Kidney (tissue), 14 donors: ENCODE data around the gene CMSS1. TPM values are rescaled to one million over a fixed set of nuclear protein-coding genes. Genes with fewer than 3 reads are reported as not detected.

Experiments
- DNase-seq, 5 donors: peaks; one replicate each; pipeline ENCODE4 v3.0.0-alpha.2; 2013 to 2020
- FAIRE-seq: peaks from 2 replicates; lab custom pipeline; 2012; peaks lifted over from hg19 to GRCh38; lab: Jason Lieb, UNC
- H3K27ac ChIP-seq, 2 donors: one replicate each; pipeline ENCODE4 v1.7.0; 2013; ENCODE audit warnings: low read depth in 2 of 2, low read length in 2 of 2, inconsistent platforms in 1 of 2
- H3K27me3 ChIP-seq: one replicate; pipeline ENCODE4 v1.7.1; 2013; ENCODE audit warnings: low read length, inconsistent platforms; ENCODE audit not compliant: control insufficient read depth, insufficient read depth
- H3K36me3 ChIP-seq, 3 donors: one replicate each; pipeline versions ENCODE4 v1.7.0 to v1.7.1; 2013; ENCODE audit warnings: low read length in 3 of 3, control low read depth in 1 of 3, inconsistent platforms in 1 of 3; ENCODE audit not compliant: insufficient read depth in 3 of 3, control insufficient read depth in 2 of 3
- H3K4me1 ChIP-seq, 3 donors: one replicate each; pipeline versions ENCODE4 v1.7.0 to v1.7.1; 2013; ENCODE audit warnings: low read length in 3 of 3, inconsistent platforms in 1 of 3, low read depth in 1 of 3; ENCODE audit not compliant: control insufficient read depth in 2 of 3, insufficient read depth in 2 of 3
- H3K4me3 ChIP-seq, 3 donors: one replicate each; pipeline versions ENCODE4 v1.7.0 to v1.8.1; 2013; ENCODE audit warnings: low read length in 3 of 3, control low read depth in 1 of 3, inconsistent platforms in 1 of 3
- H3K9ac ChIP-seq, 3 donors: one replicate each; pipeline versions ENCODE4 v1.7.0 to v1.7.1; 2013; ENCODE audit warnings: low read length in 3 of 3, control low read depth in 1 of 3, inconsistent platforms in 1 of 3
- H3K9me3 ChIP-seq, 3 donors: one replicate each; pipeline versions ENCODE4 v1.7.0 to v1.7.1; 2013; ENCODE audit warnings: low read length in 3 of 3, control low read depth in 1 of 3, inconsistent platforms in 1 of 3; ENCODE audit not compliant: control insufficient read depth in 2 of 3, insufficient read depth in 1 of 3
- intact Hi-C: fragments of 100-400 bp; cut with DNase I; formaldehyde crosslinking; loops from one replicate; pipeline ENCODE4 v1.11.1; 2022
- polyA plus RNA-seq: library from polyadenylated mRNA; stranded (reverse); fragments of 350-450 nt; fragmentation: Illumina TruSeq; extraction: RNeasy Lipid Tissue Mini Kit (QIAGEN cat#74804); gene quantifications from one replicate; pipeline ENCODE4 v1.2.3, GENCODE V29; 2014; ENCODE audit warnings: low read depth, low replicate concordance; ENCODE audit not compliant: insufficient read depth
- total RNA-seq: library from RNA; stranded (reverse); fragmentation: NEBNext Ultra II Directional; extraction: Animal tissue kit (Norgen Biotek cat#: 25700); gene quantifications from one replicate; pipeline ENCODE4 v1.2.1, GENCODE V29; 2021
- TF ChIP-seq, protein P1 (sequence below): IDR thresholded peaks from 3 replicates; pipeline ENCODE4 v1.5.1; 2012; ENCODE audit warnings: mild to moderate bottlenecking, moderate library complexity, borderline replicate concordance; ENCODE audit not compliant: insufficient read depth; ENCODE audit errors: extremely low read depth
- donor health status: control.
- donor health status: control.
- donor health status: control.
- donor health status: control.
- donor health status: control.
- donor health status: DM: yes; HTN: yes; CAD: no.
- donor health status: Normal renal cell carcinoma (clear cell type).

The CMSS1 gene
- total and polyA plus RNA-seq, 2 donors from 2014 or later: 26.4 to 27.0 TPM

DNA sequence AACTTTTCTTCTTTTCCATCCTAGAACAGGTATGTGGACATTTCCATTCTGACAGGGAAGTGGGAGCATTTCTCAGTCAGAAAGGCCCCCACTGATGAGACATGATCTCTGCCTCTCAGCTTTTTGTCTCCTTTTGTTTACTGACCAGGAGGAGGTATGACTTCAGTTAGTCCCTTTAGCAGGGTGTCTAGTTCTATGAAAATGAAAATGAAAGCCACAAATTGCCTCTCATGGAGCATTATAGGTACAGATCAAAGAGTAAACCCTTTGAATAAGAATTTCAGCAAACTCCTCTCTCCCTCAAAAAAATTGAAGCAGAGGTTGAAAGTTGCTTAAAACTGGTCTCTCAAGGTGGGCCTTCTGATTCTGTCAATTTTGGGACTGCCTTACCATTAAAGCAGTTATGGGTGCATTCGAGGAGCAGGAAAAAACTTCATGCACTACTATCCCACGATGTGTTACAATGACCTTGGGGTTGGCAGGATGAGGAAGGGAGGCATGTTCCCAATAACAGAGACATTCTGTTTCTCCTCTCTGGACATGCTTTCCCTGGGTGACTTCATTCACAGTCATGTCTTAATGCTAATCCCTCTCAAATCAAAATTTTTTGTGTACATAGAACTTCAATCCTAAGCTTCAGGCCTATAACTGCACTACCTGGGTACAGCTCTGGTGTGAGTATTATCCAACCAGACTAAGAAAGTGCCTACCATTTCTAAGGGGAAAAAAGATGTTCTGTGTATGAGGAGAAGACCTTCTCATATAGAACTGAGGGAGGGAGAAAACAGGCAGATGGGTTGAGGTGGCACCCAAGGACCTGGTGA, 392.5 kb downstream of the CMSS1 start:
- peaks cover 0 to 13% (median 6%) of the 10 kb centered on the region in 3 donors for H3K4me1 ChIP-seq
- TF ChIP-seq, protein P1, sequence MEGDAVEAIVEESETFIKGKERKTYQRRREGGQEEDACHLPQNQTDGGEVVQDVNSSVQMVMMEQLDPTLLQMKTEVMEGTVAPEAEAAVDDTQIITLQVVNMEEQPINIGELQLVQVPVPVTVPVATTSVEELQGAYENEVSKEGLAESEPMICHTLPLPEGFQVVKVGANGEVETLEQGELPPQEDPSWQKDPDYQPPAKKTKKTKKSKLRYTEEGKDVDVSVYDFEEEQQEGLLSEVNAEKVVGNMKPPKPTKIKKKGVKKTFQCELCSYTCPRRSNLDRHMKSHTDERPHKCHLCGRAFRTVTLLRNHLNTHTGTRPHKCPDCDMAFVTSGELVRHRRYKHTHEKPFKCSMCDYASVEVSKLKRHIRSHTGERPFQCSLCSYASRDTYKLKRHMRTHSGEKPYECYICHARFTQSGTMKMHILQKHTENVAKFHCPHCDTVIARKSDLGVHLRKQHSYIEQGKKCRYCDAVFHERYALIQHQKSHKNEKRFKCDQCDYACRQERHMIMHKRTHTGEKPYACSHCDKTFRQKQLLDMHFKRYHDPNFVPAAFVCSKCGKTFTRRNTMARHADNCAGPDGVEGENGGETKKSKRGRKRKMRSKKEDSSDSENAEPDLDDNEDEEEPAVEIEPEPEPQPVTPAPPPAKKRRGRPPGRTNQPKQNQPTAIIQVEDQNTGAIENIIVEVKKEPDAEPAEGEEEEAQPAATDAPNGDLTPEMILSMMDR: no peak
- H3K27ac ChIP-seq: peak overlapping the region; percentile 16 to 72
- H3K36me3 ChIP-seq: no peaks in the 10 kb centered on the region
- peak overlapping the region in 2 of 3 donors; percentile 14 to 47 for H3K4me3 ChIP-seq
- intact Hi-C loops: no loop called here
- FAIRE-seq (no peak), DNase-seq (no peak)
- peak overlapping the region in 1 of 3 donors; percentile 16 for H3K9ac ChIP-seq
- no peaks in the 10 kb centered on the region for H3K27me3 ChIP-seq
- no peaks in the 10 kb centered on the region for H3K9me3 ChIP-seq

DNA sequence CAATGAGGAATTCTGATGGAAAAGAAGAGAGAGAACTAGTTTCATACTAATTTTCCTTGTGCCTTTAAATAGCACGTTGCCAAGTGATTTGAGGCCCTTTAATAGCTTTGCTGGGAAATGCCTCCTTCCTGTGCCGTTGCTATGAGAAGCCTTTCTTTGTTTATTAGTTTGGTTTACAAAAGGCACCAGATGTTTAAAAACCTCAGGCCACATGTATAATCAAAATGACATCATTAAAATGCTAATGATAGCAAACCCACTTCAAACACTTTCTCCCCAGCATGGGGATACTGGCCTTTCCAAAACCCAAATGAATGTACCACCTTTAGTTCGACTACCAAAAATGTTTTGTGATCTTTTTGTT, 393.1 kb downstream of the CMSS1 start:
- peak in 3 of 5 donors; percentile 37 to 93 (median 83) for DNase-seq
- Histone ChIP-seq H3K27me3 (no peaks in the 10 kb centered on the region), H3K9me3 (no peaks in the 10 kb centered on the region), H3K4me1 (peaks cover 0 to 13% (median 6%) of the 10 kb centered on the region in 3 donors), H3K27ac (peak overlapping the region; percentile 16 to 72), H3K9ac (no peak overlapping the region), H3K36me3 (no peaks in the 10 kb centered on the region), H3K4me3 (peak overlapping the region in 2 of 3 donors; percentile 14 to 47)
- intact Hi-C loops: no loop called here
- TF ChIP-seq, protein P1: no peak
- no peak for FAIRE-seq

DNA sequence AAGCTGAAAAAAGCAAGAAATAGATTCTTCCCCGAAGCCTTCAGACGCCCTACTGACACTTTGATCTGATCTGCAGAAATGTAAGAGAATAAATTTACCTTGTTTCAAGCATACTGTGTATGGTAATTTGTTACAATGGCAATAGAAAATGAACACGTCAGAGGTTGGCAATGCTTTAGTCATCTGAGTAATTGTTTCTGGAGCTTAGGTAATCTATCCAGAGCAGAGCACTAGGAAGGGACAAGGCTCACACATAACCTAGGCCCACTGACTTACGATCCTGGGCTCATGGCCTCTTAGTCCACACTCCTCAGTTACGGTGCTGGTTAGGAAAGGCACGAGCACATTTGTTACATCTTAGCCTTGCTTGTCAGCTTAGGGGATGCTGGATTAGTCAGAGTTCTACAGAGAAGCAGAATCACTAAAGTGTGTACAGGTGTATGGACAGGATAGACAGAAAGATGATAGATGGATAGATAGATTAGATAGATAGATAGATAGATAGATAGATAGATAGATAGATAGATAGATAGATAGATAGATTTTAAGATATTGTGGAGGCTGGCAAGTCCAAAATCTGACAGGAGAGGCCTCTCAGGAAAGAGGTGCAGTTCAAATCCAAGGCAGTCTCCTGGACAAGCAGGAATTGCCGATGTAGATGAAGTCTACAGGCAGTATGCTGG, 396.4 kb downstream of the CMSS1 start:
- Histone ChIP-seq H3K4me1 (peaks cover 0 to 13% (median 6%) of the 10 kb centered on the region in 3 donors), H3K27me3 (no peaks in the 10 kb centered on the region), H3K36me3 (no peaks in the 10 kb centered on the region), H3K27ac (no peak overlapping the region), H3K4me3 (no peak overlapping the region), H3K9ac (no peak overlapping the region), H3K9me3 (no peaks in the 10 kb centered on the region)
- TF ChIP-seq, protein P1: no peak
- no peak for FAIRE-seq
- intact Hi-C loops: no loop called here
- DNase-seq: no peak
